HPDE6-E6E7 (cell line): ENCODE measurements around the gene RTBDN.
"Not testable (repeated sequence)": the region's sequence is repeated elsewhere in the genome, so short reads cannot be mapped to it uniquely, and the experiment has no call there.

Experiments
- DNase-seq: peaks from one replicate; pipeline ENCODE4 v3.0.0; 2011; ENCODE audit warnings: missing footprints; ENCODE audit errors: extremely low spot score

Gene RTBDN

GRCh38 chr19:12825254-12826131, 8.9 kb downstream of the RTBDN start:
- DNase-seq: no peak

- DNase-seq: no peak
Measured at GRCh38 chr19:12821761-12822160, 12.6 kb downstream of the RTBDN start.

GRCh38 chr19:12817810-12818209, 16.6 kb downstream of the RTBDN start:
- not testable (repeated sequence) for DNase-seq

GRCh38 chr19:12817188-12817587, 17.2 kb downstream of the RTBDN start:
- DNase-seq: not testable (repeated sequence)

GRCh38 chr19:12815088-12815487, 19.3 kb downstream of the RTBDN start:
- DNase-seq: no peak

- DNase-seq: peak; percentile 94
Measured at GRCh38 chr19:12806242-12807081, 27.9 kb downstream of the RTBDN start, which contains the start of gene RNASEH2A. Gene RNASEH2A (plus strand): TSS chr19:12806584. CDS start chr19:12806674, 90 bp downstream.

- DNase-seq: no peak
Measured at GRCh38 chr19:12804051-12804450, 30.3 kb downstream of the RTBDN start.

GRCh38 chr19:12802267-12803106, 31.9 kb downstream of the RTBDN start:
- DNase-seq: no peak

GRCh38 chr19:12801466-12802266, 32.7 kb downstream of the RTBDN start, which contains the start of the genes PRDX2 and THSD8:
Gene PRDX2 (minus strand): TSS chr19:12801800. CDS start chr19:12801261, 539 bp downstream.
Gene THSD8 (plus strand): TSS chr19:12802069. CDS start chr19:12802072, 3 bp downstream.
- no peak for DNase-seq

GRCh38 chr19:12800923-12801465, 33.4 kb downstream of the RTBDN start:
- no peak for DNase-seq

- DNase-seq: no peak
Measured at GRCh38 chr19:12800466-12800770, 34.0 kb downstream of the RTBDN start.

GRCh38 chr19:12799742-12800465, 34.5 kb downstream of the RTBDN start:
- no peak for DNase-seq

- not testable (repeated sequence) for DNase-seq
Measured at GRCh38 chr19:12797607-12798006, 36.8 kb downstream of the RTBDN start.

GRCh38 chr19:12797141-12797587, 37.2 kb downstream of the RTBDN start:
- DNase-seq: no peak

GRCh38 chr19:12796146-12797071, 38.0 kb downstream of the RTBDN start:
- DNase-seq: no peak

GRCh38 chr19:12794971-12795381, 39.4 kb downstream of the RTBDN start:
- no peak for DNase-seq

GRCh38 chr19:12794196-12794941, 40.0 kb downstream of the RTBDN start:
- DNase-seq: no peak
